NCI-H2196 (cell line): ENCODE measurements around the gene BEST1.
"Not testable (repeated sequence)": the region's sequence is repeated elsewhere in the genome, so short reads cannot be mapped to it uniquely, and the experiment has no call there.

ENCODE experiments used
- DNase-seq: peaks from one replicate; lab custom pipeline; 2025; ENCODE audit not compliant: unreplicated experiment; lab: John Stamatoyannopoulos, UW

BEST1 gene

GRCh38 chr11:61963016-61963281, 12.8 kb downstream of the BEST1 start:
- no peak for DNase-seq

DNA sequence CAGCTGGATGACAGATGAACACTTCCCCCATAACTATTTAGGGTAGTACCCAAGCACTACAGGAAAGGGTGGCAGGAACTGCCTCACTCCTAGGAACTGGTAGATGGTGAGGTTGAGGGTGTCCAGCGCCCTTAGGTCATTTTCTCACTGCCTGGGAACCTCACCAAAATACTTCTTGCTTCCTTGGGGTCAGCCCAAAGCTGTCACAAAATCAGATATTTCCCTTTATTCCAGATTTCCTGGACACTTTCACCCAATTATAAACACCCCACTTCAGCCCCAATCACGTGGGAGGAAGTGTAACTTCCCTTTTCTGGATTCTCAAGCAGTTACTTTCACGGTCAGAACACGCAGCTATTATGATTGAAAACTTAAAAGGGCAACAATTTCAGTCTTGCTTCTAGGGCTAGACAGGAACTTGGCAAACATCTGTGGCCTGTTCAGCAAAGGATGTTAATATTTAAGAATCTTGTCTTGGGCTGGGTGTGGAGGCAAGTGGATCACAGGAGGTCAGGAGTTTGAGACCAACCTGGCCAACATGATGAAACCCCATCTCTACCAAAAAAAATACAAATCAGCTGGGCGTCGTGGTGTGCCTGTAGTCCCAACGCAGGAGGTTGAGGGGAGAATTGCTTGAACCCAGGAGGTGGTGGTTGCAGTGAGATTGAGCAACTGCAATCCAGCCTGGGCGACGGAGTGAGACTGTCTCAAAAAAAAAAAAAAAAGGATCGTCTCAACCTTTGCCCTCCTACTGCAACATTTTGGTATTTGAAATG, 13.3 kb downstream of the BEST1 start:
- DNase-seq, result no peak

GRCh38 chr11:61964058-61964665, 14.0 kb downstream of the BEST1 start:
- no peak for DNase-seq

GRCh38 chr11:61964666-61965271, 14.6 kb downstream of the BEST1 start:
- not testable (repeated sequence) for DNase-seq

- no peak for DNase-seq
Observed at GRCh38 chr11:61966734-61967115, 16.6 kb downstream of the BEST1 start.

DNA sequence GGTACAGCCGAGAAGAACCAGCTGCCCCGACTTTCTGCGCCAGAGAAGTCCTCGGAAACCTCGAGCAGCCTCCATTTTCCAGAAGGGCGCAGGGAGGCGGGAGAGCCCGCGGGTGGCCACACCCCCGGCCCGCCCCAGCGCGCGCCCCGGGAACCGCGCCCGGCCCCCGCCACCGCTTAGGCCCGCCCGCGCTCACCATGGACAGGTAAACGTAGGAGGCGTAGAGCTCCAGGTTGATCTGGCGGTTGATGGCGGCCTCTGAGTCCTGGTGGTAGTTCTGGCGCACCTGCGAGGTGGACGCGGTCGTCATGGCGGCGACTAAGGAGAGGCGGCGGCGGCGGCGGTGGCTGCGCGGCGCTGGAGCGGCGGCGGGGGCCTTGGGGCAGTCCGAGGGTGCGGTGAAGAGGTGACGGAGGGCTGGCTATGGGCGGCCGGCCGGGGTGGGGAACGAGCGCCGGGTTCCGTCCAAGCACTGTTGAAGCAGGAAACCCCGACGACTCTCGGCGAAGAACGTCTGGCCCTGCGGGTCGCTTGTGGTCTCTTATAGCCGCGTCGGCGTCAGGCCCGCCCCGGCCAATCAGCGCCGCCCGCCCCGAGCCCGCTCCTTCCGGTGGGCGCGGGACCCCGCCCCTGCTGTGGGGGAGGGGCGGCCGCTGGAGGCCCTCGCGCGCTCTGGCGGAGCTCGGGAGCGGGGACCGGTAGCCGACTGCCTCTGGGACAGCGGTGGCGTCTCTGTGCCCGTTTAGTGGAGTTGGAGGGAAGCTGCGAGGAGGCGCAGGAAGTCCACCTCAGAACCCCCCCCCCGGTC, 17.2 kb downstream of the BEST1 start, which contains the start of gene FTH1:
Gene FTH1 (minus strand): TSS at position 519 of the 808 bp plus-strand sequence. CDS start 209 bp downstream, at position 310.
- peak; percentile 92 for DNase-seq

GRCh38 chr11:61967924-61968757, 18.0 kb downstream of the BEST1 start:
- peak; percentile 53 for DNase-seq

- DNase-seq, result no peak
Observed at GRCh38 chr11:61968758-61969390, 18.7 kb downstream of the BEST1 start.

DNA sequence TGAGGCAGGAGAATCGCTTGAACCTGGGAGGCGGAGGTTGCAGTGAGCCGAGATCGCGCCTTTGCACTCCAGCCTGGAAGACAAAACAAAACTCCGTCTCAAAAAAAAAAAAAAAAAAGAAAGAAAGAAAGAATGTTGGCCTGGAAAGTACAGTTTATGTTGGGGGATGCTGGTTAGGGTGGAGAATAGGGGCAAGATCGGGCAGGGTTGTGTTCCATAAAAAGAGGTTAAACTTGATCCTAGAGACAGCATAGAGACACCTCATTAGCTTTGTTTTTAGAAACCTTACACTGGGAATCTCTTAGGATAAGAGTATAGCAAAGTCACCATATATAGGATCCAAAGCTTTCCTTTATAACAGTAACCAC, 19.2 kb downstream of the BEST1 start:
- DNase-seq, result no peak

- DNase-seq, result no peak
Observed at GRCh38 chr11:61969838-61970662, 19.9 kb downstream of the BEST1 start.

DNA sequence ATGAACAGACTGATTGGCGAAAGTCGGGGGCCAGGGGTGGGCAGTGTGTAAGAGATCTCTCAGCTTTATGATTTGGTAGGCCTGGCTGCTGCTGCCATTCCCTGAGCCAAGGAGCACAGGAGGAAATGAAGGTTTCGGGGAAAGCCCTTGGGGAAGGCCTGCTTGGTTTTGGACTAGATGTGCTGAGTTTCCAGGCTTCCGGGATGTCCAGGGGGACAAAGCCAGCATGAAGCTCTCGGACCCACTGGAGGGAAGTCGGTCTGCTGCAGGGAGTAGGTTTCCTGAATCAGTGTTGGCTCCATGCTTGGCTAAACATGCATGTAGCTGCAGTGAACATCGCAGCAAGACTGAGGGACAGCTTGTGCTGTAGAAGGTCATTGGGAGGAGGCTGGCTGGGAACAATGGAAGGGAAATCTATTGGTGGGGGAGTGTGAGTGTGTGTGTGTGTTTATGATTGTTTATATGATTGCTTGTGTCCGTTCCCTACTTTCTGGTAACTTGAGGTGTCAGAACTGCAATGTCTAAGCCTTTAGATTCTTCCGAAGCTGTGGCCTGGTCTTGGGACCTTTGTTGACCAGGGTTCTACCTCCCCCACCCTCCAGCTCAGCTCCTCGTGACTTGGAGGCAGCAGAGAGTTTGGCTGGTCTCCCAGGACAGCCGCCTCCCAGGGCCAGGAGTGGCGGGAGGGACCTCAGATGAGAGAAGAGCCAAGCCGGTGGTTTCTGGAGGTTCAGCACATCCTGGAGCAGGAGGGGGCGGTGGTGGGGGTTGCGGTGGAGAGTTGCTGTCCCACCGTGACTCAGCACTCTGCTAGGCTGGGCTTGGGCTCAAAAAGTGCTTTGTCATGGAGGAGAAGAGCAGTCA, 21.3 kb downstream of the BEST1 start:
- DNase-seq, result peak; percentile 98

- DNase-seq, result no peak
Observed at GRCh38 chr11:61972112-61972671, 22.0 kb downstream of the BEST1 start.

GRCh38 chr11:61972672-61973475, 22.7 kb downstream of the BEST1 start:
- DNase-seq, result peak; percentile 38

GRCh38 chr11:61973476-61974162, 23.5 kb downstream of the BEST1 start:
- no peak for DNase-seq

DNA sequence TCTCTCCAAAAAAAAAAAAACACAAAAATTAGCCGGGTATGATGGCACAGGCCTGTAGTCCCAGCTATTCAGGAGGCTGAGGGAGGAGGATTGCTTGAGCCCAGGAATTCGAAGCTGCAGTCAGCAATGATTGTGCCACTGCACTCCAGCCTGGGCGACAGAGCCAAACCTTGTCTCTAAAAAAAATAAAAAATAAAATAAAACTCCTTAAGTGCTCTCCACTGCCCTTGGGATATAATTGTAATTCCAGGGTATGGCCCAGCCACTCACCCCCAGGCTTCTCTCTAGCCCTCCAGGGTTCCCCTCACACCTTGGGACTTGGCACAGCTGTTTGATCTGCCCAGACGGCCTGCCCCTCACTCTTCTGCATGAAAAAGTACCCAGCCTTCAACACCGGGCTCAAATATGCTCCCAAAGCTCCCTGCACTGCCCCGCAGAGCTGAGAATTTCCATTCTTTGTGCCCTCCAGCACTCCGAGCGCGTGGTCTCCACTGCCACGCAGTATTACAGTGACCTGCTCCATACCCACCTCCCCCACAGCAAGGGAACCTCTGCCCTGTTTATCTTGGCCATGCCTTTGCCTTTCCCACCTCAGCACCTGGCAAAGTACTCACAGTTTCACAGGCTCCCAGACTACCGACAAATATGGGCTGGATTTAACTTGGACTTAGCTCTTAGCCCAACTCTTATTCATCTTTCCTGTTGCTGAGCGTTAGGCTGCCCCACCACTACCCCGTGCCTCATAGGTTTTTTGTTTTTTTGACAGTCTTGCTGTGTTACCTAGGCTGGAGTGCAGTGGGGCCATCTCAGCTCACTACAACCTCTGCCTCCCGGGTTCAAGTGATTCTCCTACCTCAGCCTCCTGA, 24.8 kb downstream of the BEST1 start:
- peak; percentile 14 for DNase-seq
